ENCODE data around the gene TMEM167A.

DNA sequence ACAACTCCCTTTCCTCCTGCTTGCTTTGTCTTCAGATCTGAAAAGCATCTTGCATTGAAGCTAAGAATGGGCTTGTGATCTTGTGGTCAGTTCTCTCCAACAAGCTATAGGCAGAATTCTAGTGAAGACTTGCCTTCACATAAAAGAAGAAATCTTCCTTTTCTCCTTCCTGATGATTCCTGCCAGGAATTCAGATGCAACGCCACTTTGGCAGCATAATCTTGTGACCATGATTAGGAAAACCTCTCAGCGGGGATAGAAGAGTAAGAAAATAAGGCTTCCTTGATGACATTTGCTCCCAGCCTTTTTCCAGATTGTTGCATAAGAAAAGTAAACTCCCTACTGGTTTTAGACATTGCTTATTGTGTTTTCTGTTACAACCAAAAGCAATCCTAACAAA, 73.4 kb downstream of the TMEM167A start:
- TF ChIP-seq, protein P1, sequence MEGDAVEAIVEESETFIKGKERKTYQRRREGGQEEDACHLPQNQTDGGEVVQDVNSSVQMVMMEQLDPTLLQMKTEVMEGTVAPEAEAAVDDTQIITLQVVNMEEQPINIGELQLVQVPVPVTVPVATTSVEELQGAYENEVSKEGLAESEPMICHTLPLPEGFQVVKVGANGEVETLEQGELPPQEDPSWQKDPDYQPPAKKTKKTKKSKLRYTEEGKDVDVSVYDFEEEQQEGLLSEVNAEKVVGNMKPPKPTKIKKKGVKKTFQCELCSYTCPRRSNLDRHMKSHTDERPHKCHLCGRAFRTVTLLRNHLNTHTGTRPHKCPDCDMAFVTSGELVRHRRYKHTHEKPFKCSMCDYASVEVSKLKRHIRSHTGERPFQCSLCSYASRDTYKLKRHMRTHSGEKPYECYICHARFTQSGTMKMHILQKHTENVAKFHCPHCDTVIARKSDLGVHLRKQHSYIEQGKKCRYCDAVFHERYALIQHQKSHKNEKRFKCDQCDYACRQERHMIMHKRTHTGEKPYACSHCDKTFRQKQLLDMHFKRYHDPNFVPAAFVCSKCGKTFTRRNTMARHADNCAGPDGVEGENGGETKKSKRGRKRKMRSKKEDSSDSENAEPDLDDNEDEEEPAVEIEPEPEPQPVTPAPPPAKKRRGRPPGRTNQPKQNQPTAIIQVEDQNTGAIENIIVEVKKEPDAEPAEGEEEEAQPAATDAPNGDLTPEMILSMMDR (IDR thresholded peaks at IDR 0.05; ENCODE audit: insufficient read depth, low read length) = no peak
- TF ChIP-seq, protein P2, sequence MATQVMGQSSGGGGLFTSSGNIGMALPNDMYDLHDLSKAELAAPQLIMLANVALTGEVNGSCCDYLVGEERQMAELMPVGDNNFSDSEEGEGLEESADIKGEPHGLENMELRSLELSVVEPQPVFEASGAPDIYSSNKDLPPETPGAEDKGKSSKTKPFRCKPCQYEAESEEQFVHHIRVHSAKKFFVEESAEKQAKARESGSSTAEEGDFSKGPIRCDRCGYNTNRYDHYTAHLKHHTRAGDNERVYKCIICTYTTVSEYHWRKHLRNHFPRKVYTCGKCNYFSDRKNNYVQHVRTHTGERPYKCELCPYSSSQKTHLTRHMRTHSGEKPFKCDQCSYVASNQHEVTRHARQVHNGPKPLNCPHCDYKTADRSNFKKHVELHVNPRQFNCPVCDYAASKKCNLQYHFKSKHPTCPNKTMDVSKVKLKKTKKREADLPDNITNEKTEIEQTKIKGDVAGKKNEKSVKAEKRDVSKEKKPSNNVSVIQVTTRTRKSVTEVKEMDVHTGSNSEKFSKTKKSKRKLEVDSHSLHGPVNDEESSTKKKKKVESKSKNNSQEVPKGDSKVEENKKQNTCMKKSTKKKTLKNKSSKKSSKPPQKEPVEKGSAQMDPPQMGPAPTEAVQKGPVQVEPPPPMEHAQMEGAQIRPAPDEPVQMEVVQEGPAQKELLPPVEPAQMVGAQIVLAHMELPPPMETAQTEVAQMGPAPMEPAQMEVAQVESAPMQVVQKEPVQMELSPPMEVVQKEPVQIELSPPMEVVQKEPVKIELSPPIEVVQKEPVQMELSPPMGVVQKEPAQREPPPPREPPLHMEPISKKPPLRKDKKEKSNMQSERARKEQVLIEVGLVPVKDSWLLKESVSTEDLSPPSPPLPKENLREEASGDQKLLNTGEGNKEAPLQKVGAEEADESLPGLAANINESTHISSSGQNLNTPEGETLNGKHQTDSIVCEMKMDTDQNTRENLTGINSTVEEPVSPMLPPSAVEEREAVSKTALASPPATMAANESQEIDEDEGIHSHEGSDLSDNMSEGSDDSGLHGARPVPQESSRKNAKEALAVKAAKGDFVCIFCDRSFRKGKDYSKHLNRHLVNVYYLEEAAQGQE (IDR thresholded peaks at IDR 0.05; ENCODE audit: insufficient replicate concordance, low read depth) = no peak
- TF ChIP-seq POLR2AphosphoS5 (IDR thresholded peaks at IDR 0.05; ENCODE audit: low read depth) (no peak), GABPA (IDR thresholded peaks at IDR 0.05; ENCODE audit: low read depth) (no peak)
